HG02981 (cell line): Measurements from ENCODE around the gene SETD9.
A peak's percentile ranks its signal among the peaks of the same experiment; 100 is the strongest.

Experiments
- ATAC-seq: cut with Tn5 transposase; IDR thresholded peaks from one replicate; pipeline ENCODE4 v1.9.1; 2021; ENCODE audit warnings: mild to moderate bottlenecking, moderate library complexity; ENCODE audit not compliant: unreplicated experiment

Gene SETD9

GRCh38 chr5:56909294-56910209 is at the start of gene SETD9:
SETD9 (plus strand) TSS chr5:56909596; CDS start chr5:56909646, 50 bp downstream.
- ATAC-seq, result peak; percentile 75

- ATAC-seq, result no peak
Observed at GRCh38 chr5:56861893-56862485, 47.4 kb upstream of the SETD9 start.

GRCh38 chr5:56862909-56863308 is 46.5 kb upstream of the SETD9 start:
- ATAC-seq, result no peak

- ATAC-seq, result no peak
Observed at GRCh38 chr5:56871777-56872176, 37.6 kb upstream of the SETD9 start.

- ATAC-seq, result no peak
Observed at GRCh38 chr5:56873056-56873455, 36.3 kb upstream of the SETD9 start.

GRCh38 chr5:56876327-56876726 is 33.1 kb upstream of the SETD9 start:
- ATAC-seq, result no peak

GRCh38 chr5:56881571-56881970 is 27.8 kb upstream of the SETD9 start:
- ATAC-seq, result no peak

GRCh38 chr5:56893251-56893951 is 16.0 kb upstream of the SETD9 start:
- no peak for ATAC-seq

GRCh38 chr5:56896763-56897162 is 12.6 kb upstream of the SETD9 start:
- ATAC-seq, result no peak

- no peak for ATAC-seq
Observed at GRCh38 chr5:56898213-56898612, 11.2 kb upstream of the SETD9 start.

GRCh38 chr5:56900395-56900794 is 9.0 kb upstream of the SETD9 start:
- no peak for ATAC-seq

- ATAC-seq, result no peak
Observed at GRCh38 chr5:56900858-56901578, 8.4 kb upstream of the SETD9 start.

GRCh38 chr5:56908942-56909293 is 478 bp upstream of the SETD9 start:
- ATAC-seq, result peak; percentile 40

- ATAC-seq, result peak; percentile 14
Observed at GRCh38 chr5:56910210-56910965, 992 bp downstream of the SETD9 start.

- no peak for ATAC-seq
Observed at GRCh38 chr5:56913766-56914165, 4.4 kb downstream of the SETD9 start.

GRCh38 chr5:56914678-56915077 is 5.3 kb downstream of the SETD9 start:
- no peak for ATAC-seq

GRCh38 chr5:56917534-56917933 is 8.1 kb downstream of the SETD9 start:
- no peak for ATAC-seq

GRCh38 chr5:56918054-56918453 is 8.7 kb downstream of the SETD9 start:
- no peak for ATAC-seq

- ATAC-seq, result no peak
Observed at GRCh38 chr5:56919942-56920662, 10.7 kb downstream of the SETD9 start.

GRCh38 chr5:56922922-56923321 is 13.5 kb downstream of the SETD9 start:
- no peak for ATAC-seq
